ENCODE results near the gene EIF3CL.
"Not testable (repeated sequence)": the region's sequence is repeated elsewhere in the genome, so short reads cannot be mapped to it uniquely, and the experiment has no call there.

The EIF3CL gene

DNA sequence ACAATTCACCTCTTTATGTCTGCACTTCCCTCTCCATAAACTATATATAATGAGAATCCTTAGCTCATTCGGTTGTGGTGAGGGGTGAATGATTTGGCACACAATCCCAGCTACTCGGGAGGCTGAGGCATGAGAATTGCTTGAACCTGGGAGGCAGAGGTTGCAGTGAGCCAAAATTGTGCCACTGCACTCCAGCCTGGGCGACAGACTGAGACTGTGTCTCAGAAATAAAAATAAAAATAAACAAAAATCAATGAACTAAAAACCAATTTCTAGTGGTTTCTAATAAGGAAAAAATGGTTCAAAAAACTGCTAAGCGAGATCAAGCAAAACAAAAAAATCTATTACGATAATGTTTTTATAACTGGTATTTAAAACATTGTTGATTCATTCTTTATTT is 40.2 kb downstream of the EIF3CL start, which contains the start of gene NPIPB6:
NPIPB6 (minus strand) TSS at position 101 of the 400 bp plus-strand sequence. CDS start 686 bp downstream, outside the sequence.
- DNase-seq (ENCODE audit: low read depth), result not testable (repeated sequence)

DNA sequence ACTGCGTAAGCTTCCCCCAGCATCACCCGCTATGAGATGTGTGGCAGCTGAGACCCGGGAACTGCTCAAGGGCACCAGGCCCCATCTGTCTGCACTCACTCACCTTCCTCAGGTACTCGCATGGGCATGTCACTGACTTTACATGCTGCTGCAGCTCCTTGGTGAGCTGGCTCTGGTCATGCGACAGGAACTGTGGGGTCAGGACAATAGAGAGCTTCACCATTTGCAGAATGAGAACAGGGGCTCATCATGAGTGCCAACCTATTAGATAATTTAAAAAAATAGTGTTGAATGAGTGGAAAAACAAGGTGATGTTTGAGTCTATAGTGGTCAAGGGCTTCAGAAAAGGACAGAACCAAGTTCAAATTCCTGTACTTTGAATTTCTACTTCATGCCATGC is 41.0 kb downstream of the EIF3CL start:
- DNase-seq (ENCODE audit: low read depth), result not testable (repeated sequence)

DNA sequence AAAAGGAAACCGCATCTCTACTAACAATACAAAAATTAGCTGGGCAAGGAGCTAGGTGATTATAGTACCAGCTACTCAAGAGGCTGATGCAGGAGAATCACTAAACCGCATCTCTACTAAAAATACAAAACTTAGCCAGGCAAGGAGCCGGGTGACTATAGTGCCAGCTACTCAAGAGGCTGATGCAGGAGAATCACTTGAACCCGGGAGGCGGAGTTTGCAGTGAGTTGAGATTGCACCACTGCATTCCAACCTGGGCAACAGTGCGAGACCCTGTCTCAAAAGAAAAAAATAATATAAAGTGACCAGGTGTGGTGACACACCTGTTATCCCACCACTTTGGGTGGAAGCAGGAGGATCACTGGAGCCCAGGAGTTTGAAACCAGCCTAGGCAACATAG is 65.4 kb downstream of the EIF3CL start:
- DNase-seq (ENCODE audit: low read depth), result not testable (repeated sequence)

GRCh38 chr16:28336940-28337710 is 66.5 kb downstream of the EIF3CL start:
- not testable (repeated sequence) for DNase-seq (ENCODE audit: low read depth)

DNA sequence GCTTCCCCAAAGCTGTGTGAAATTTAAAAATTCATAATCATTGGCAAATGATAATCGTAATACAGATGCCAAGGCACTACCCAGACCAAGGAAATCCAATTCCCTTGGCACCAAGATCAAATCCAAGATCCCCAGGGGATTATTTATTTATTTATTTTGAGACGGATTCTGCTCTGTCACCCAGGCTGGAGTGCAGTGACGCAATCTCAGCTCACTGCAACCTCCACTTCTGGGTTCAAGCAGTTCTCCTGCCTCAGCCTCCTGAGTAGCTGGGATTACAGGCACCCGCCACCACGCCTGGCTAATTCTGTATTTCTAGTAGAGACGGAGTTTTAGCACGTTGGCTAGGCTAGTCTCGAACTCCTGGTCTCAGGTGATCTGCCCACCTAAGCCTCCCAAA is 68.0 kb downstream of the EIF3CL start:
- DNase-seq (ENCODE audit: low read depth), result not testable (repeated sequence)

GRCh38 chr16:28332632-28333031 is 71.0 kb downstream of the EIF3CL start:
- DNase-seq (ENCODE audit: low read depth), result not testable (repeated sequence)

GRCh38 chr16:28330981-28331380 is 72.7 kb downstream of the EIF3CL start:
- not testable (repeated sequence) for DNase-seq (ENCODE audit: low read depth)

GRCh38 chr16:28330232-28330631 is 73.4 kb downstream of the EIF3CL start:
- DNase-seq (ENCODE audit: low read depth), result not testable (repeated sequence)

All from stimulated activated CD8-positive, alpha-beta memory T cell treated with anti-CD3 and anti-CD28 coated beads, Interleukin-15, amount 100 ng/mL, for 24 hours (primary cell).